Psoas muscle (tissue), 8 donors: ENCODE results near the gene ARHGAP42. TPM values are rescaled to one million over a fixed set of nuclear protein-coding genes. Genes with fewer than 3 reads are reported as not detected.
A peak's percentile ranks its signal among the peaks of the same experiment; 100 is the strongest.

Experiments
- ATAC-seq, 4 donors: fragments of 200-7000 bp; cut with Tn5 transposase; one replicate each; pipeline ENCODE4 v1.9.1; 2020; ENCODE audit warnings: moderate library complexity in 3 of 4, mild to moderate bottlenecking in 2 of 4
- DNase-seq, 2 donors: peaks; one replicate each; pipeline ENCODE4 v3.0.0-alpha.2; 2020
- H3K27ac ChIP-seq: fragments of 200-600 bp; one replicate; pipeline ENCODE4 v1.8.0; 2022
- H3K27me3 ChIP-seq, 3 donors: fragments of 200-600 bp in 1 of 3; one replicate each; pipeline versions ENCODE4 v1.6.1 to v1.8.0; 2013 to 2022; ENCODE audit warnings: low read length in 2 of 3, mild to moderate bottlenecking in 2 of 3, moderate library complexity in 1 of 3; ENCODE audit not compliant: insufficient read depth in 3 of 3
- H3K36me3 ChIP-seq, 2 donors: fragments of 200-600 bp in 1 of 2; one replicate each; pipeline versions ENCODE4 v1.6.1 to v1.8.0; 2013 to 2022; ENCODE audit warnings: low read depth in 1 of 2, mild to moderate bottlenecking in 1 of 2, moderate library complexity in 1 of 2; ENCODE audit not compliant: insufficient read depth in 1 of 2
- H3K4me1 ChIP-seq: fragments of 200-600 bp; one replicate; pipeline ENCODE4 v1.8.0; 2022
- H3K4me3 ChIP-seq: fragments of 200-600 bp; one replicate; pipeline ENCODE4 v1.8.0; 2022; ENCODE audit warnings: mild to moderate bottlenecking
- H3K9me3 ChIP-seq: fragments of 200-600 bp; one replicate; pipeline ENCODE4 v1.8.0; 2022
- CTCF ChIP-seq: fragments of 200-600 bp; IDR thresholded peaks from one replicate; pipeline ENCODE4 v1.8.0; 2022; ENCODE audit warnings: antibody characterized with exemption
- WGBS, 3 donors: extraction: QIAGEN DNeasy Blood & Tissue Kit; methylation state at CpG; one replicate each; pipeline versions ENCODE4 v1.1.6 to v1.1.7; 2013; 5-methylcytosine and 5-hydroxymethylcytosine counted together
- intact Hi-C, 2 donors: fragments of 100-400 bp; cut with DNase I; formaldehyde crosslinking; loops; one replicate each; pipeline versions ENCODE4 v1.11.0 to v1.14.2; 2022
- polyA plus RNA-seq, 3 donors: library from polyadenylated mRNA; stranded (reverse); fragments of 200-250 nt; gene quantifications; one replicate each; pipeline ENCODE4 v1.2.3, GENCODE V29; 2013
- total RNA-seq, 4 donors: library from RNA; stranded (reverse); fragmentation: NEBNext Ultra II Directional in 2 of 4; extraction: Animal tissue kit (Norgen Biotek cat#: 25700) in 2 of 4; gene quantifications; one replicate each; pipeline versions ENCODE4 v1.2.1 to v1.2.4, GENCODE V29; 2021 to 2023
- donor health status: healthy with polysubstance abuse.
- donor health status: DM: no; HTN: no; CAD: no; lungs with moderate emphysema.
- donor health status: Bipolar disorder and iron deficiency.
- donor health status: healthy.
- donor health status: DM: yes; HTN: yes; CAD: no.
- donor health status: DM: no; HTN: no; CAD: no.
- donor health status: DM: no; HTN: no; CAD: no.
- donor health status: DM: yes; HTN: yes; CAD: no.

ARHGAP42 gene
- total and polyA plus RNA-seq, 7 donors, result 3.8 to 12.3 (median 7.2) TPM

DNA sequence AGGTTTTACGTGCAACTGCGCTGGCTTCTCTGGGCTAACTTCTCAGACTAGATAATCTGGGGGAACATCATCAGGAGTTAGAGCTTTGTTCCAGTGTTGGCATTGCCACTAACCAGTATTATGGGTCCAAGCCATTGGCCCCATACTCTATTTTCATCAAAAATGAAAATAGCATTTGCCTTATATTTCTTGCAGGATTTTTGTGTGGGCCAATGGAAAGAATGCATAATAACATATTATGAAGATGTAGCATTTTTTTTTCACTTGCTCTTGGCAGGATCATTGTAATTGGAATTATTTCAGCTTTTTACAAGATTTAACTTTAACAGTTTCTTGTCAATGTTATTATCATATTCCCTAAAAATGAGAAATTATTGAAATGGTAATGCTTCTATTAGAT, 16.1 kb downstream of the ARHGAP42 start:
- no peak for ATAC-seq
- H3K4me1 ChIP-seq, result peaks cover 8% of the 10 kb centered on the region
- H3K27ac ChIP-seq, result no peak overlapping the region
- 88 to 96% (median 91%) methylated on average over 2 of the region's 2 CpGs for WGBS, 3 donors
- no peaks in the 10 kb centered on the region for H3K9me3 ChIP-seq
- no peaks in the 10 kb centered on the region for H3K36me3 ChIP-seq
- no peak overlapping the region for H3K4me3 ChIP-seq
- intact Hi-C loops, result no loop called here
- TF ChIP-seq CTCF, result no peak
- no peaks in the 10 kb centered on the region for H3K27me3 ChIP-seq
- no peak for DNase-seq

DNA sequence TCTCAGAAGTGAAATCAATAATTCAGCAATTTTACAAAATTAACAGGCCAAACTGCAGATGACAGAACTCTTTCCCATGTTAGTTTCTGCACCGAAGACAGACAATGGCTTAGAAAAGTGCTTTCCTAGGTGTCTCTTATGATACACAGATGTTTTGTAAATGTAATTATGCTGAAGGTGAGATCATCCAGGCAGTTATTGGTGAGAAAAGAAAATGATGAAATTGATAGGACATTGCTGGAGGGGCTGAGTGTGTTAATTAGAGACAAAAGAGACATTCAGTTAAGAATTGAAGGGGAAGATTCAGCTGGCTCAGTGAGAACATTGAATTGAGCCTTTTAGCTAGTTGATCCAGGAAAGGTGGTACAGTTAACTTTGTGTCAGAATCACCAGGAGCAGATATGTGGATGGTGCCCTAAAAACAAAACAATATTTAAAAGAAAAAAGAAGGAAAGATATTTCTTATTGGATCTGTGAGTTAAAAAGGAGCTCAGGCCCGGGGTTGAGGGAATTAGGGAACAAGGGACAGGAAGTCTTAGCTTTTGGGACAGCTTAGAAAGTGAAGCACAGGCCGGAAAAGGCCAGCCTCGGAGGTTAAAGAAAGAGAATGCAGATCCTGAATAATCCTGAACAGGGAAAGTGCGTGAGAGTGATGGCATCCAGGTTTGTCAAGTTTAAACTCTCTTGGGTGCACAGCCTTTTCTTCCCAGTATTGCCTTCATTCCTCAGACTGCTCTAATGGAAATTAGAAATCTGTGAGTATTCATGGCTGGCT, 16.9 kb downstream of the ARHGAP42 start:
- H3K27ac ChIP-seq, result no peak overlapping the region
- DNase-seq (no peak), ATAC-seq (no peak)
- intact Hi-C loops, result no loop called here
- 64 to 72% (median 72%) methylated on average over 5 of the region's 5 CpGs for WGBS, 3 donors
- no peak overlapping the region for H3K4me3 ChIP-seq
- H3K4me1 ChIP-seq, result peaks cover 8% of the 10 kb centered on the region
- TF ChIP-seq CTCF, result no peak
- H3K36me3 ChIP-seq, result no peaks in the 10 kb centered on the region
- H3K27me3 ChIP-seq, result no peaks in the 10 kb centered on the region
- no peaks in the 10 kb centered on the region for H3K9me3 ChIP-seq

GRCh38 chr11:100705447-100705846, 18.4 kb downstream of the ARHGAP42 start:
- no peak for DNase-seq
- no peak for ATAC-seq
- intact Hi-C loops, result no loop called here
- no peaks in the 10 kb centered on the region for H3K9me3 ChIP-seq
- no peak for TF ChIP-seq CTCF
- 85 to 97% (median 90%) methylated on average over 2 of the region's 2 CpGs for WGBS, 3 donors
- no peaks in the 10 kb centered on the region for H3K27me3 ChIP-seq
- no peaks in the 10 kb centered on the region for H3K36me3 ChIP-seq
- no peak overlapping the region for H3K4me3 ChIP-seq
- peak overlapping the region; percentile 46 for H3K27ac ChIP-seq
- peaks cover 14% of the 10 kb centered on the region for H3K4me1 ChIP-seq

DNA sequence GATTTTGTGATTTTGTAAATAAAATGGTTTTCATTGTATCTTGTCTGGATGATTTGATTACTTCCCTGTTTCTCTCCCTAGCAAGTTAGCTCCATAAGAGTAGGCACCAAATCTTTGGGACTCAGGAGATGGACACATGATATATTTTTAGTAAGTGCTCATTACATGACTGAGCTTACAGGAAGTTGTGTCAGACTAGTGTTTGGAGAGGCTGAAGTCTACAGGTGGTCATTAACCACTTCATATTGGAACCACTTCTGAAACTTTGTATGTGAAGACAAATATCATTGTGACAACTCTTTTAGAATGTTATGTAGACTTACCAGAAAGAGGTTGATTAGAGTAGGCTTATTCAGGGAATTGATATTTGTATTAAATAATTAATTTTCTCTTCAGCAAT, 19.1 kb downstream of the ARHGAP42 start:
- no peak for TF ChIP-seq CTCF
- H3K27ac ChIP-seq, result peak overlapping the region; percentile 46
- H3K36me3 ChIP-seq, result no peaks in the 10 kb centered on the region
- peaks cover 14% of the 10 kb centered on the region for H3K4me1 ChIP-seq
- ATAC-seq (peak; percentile 68 to 80 (median 74)), DNase-seq (no peak)
- no peak overlapping the region for H3K4me3 ChIP-seq
- intact Hi-C loops, result no loop called here
- no peaks in the 10 kb centered on the region for H3K9me3 ChIP-seq
- no peaks in the 10 kb centered on the region for H3K27me3 ChIP-seq
